CD14-positive monocyte (primary cell): Measurements from ENCODE around the gene SHE. TPM values are rescaled to one million over a fixed set of nuclear protein-coding genes. Genes with fewer than 3 reads are reported as not detected.

Experiments
- DNase-seq, 3 donors: peaks; one replicate each; pipeline ENCODE4 v3.0.0-alpha.2; 2011 to 2022
- H2AFZ ChIP-seq: 2 replicates; pipeline ENCODE4 v1.6.0; 2012; ENCODE audit warnings: mild to moderate bottlenecking, low read depth, low read length, inconsistent platforms; ENCODE audit not compliant: insufficient read depth, poor library complexity, severe bottlenecking
- H3K27ac ChIP-seq, 2 donors: 1 replicate in 1 of 2; 2 replicates in 1 of 2; pipeline ENCODE4 v1.5.1; 2012 to 2013; ENCODE audit warnings: low read length in 2 of 2, control low read depth in 1 of 2, inconsistent platforms in 1 of 2, low read depth in 1 of 2, mild to moderate bottlenecking in 1 of 2
- H3K27me3 ChIP-seq, 2 donors: one replicate each; pipeline versions ENCODE4 v1.6.0 to v1.6.1; 2011 to 2013; ENCODE audit warnings: low read length in 2 of 2; ENCODE audit not compliant: control insufficient read depth in 2 of 2, insufficient read depth in 2 of 2
- H3K36me3 ChIP-seq, 2 donors: replicated peaks in 1 of 2; 1 replicate in 1 of 2; 2 replicates in 1 of 2; pipeline versions ENCODE4 v1.5.1 to v1.6.1; 2012 to 2013; ENCODE audit warnings: low read length in 2 of 2, control low read depth in 1 of 2, inconsistent platforms in 1 of 2, mild to moderate bottlenecking in 1 of 2; ENCODE audit not compliant: insufficient read depth in 2 of 2, control insufficient read depth in 1 of 2
- H3K4me1 ChIP-seq, 2 donors: 1 replicate in 1 of 2; 2 replicates in 1 of 2; pipeline versions ENCODE4 v1.5.1 to v1.6.1; 2012 to 2013; ENCODE audit warnings: low read length in 2 of 2, control low read depth in 1 of 2, inconsistent platforms in 1 of 2, mild to moderate bottlenecking in 1 of 2, moderate library complexity in 1 of 2; ENCODE audit not compliant: insufficient read depth in 2 of 2, control insufficient read depth in 1 of 2
- H3K4me2 ChIP-seq: replicated peaks from 2 replicates; pipeline ENCODE3; 2012; ENCODE audit warnings: low read length, moderate library complexity, mild to moderate bottlenecking; ENCODE audit not compliant: poor library complexity, severe bottlenecking; ENCODE audit errors: extremely low read depth
- H3K4me3 ChIP-seq, 3 experiments: fragments of 200-600 bp in 1 of 3; sonication (generic) in 1 of 3; replicated peaks in 1 of 3; 1 replicate in 2 of 3; 2 replicates in 1 of 3; pipeline ENCODE4 v1.5.1; 2011 to 2013; ENCODE audit warnings: low read length in 3 of 3, mild to moderate bottlenecking in 3 of 3, control low read depth in 2 of 3, low read depth in 2 of 3, inconsistent platforms in 1 of 3, moderate library complexity in 1 of 3
- H3K79me2 ChIP-seq: 2 replicates; pipeline ENCODE4 v1.6.0; 2012; ENCODE audit warnings: mild to moderate bottlenecking, control low read depth, inconsistent platforms, low read length, moderate library complexity; ENCODE audit not compliant: insufficient read depth
- H3K9ac ChIP-seq: 2 replicates; pipeline ENCODE4 v1.6.0; 2017; ENCODE audit warnings: low read length, mild to moderate bottlenecking; ENCODE audit not compliant: insufficient read depth, poor library complexity, severe bottlenecking
- H3K9me3 ChIP-seq, 2 donors: replicated peaks in 1 of 2; 1 replicate in 1 of 2; 2 replicates in 1 of 2; pipeline versions ENCODE4 v1.5.1 to v1.6.1; 2012 to 2013; ENCODE audit warnings: low read length in 2 of 2, control low read depth in 1 of 2; ENCODE audit not compliant: control insufficient read depth in 1 of 2, insufficient read depth in 1 of 2
- H4K20me1 ChIP-seq: 2 replicates; pipeline ENCODE4 v1.6.0; 2012; ENCODE audit warnings: mild to moderate bottlenecking, low read length, control low read depth, moderate library complexity; ENCODE audit not compliant: insufficient read depth
- H3K27ac Mint-ChIP-seq, 7 donors: one replicate each; pipeline ENCODE4 v1.8.0; 2020; ENCODE audit warnings: mild to moderate bottlenecking in 7 of 7, mixed read lengths in 7 of 7, moderate library complexity in 6 of 7, inconsistent platforms in 2 of 7
- H3K27me3 Mint-ChIP-seq, 3 donors: one replicate each; pipeline ENCODE4 v1.8.0; 2021 to 2022; ENCODE audit warnings: low read depth in 3 of 3, mild to moderate bottlenecking in 3 of 3, mixed read lengths in 3 of 3, moderate library complexity in 3 of 3, inconsistent platforms in 1 of 3
- H3K36me3 Mint-ChIP-seq, 2 donors: one replicate each; pipeline ENCODE4 v1.8.0; 2020; ENCODE audit warnings: mixed read lengths in 2 of 2, inconsistent platforms in 1 of 2, mild to moderate bottlenecking in 1 of 2
- H3K4me1 Mint-ChIP-seq: one replicate; pipeline ENCODE4 v1.8.0; 2020; ENCODE audit warnings: mild to moderate bottlenecking, mixed read lengths
- H3K4me3 Mint-ChIP-seq, 2 donors: one replicate each; pipeline ENCODE4 v1.8.0; 2020; ENCODE audit warnings: mild to moderate bottlenecking in 2 of 2, mixed read lengths in 2 of 2, moderate library complexity in 1 of 2
- H3K9me3 Mint-ChIP-seq, 7 donors: one replicate each; pipeline ENCODE4 v1.8.0; 2020 to 2022; ENCODE audit warnings: mixed read lengths in 7 of 7, mild to moderate bottlenecking in 6 of 7, moderate library complexity in 6 of 7, inconsistent platforms in 2 of 7
- CTCF ChIP-seq: fragments of 200-600 bp; IDR thresholded peaks from one replicate; pipeline ENCODE4 v1.8.0; 2022; ENCODE audit warnings: antibody characterized with exemption, mild to moderate bottlenecking
- WGBS: methylation state at CpG from one replicate; pipeline ENCODE4 v1.1.5; 2013; ENCODE audit warnings: missing lambda C conversion rate; ENCODE audit not compliant: insufficient coverage; 5-methylcytosine and 5-hydroxymethylcytosine counted together
- intact Hi-C, 2 donors: fragments of 100-400 bp; cut with micrococcal nuclease; formaldehyde crosslinking; loops; one replicate each; pipeline versions ENCODE4 v1.15.0 to v1.15.1; 2023
- polyA plus RNA-seq, 3 donors: library from polyadenylated mRNA; depleted of rRNA in 1 of 3; unstranded in 2 of 3; stranded (reverse) in 1 of 3; fragments of 300-500 nt in 2 of 3; fragments of >200 nt in 1 of 3; fragmentation: Illumina TruSeq in 2 of 3; gene quantifications; 1 replicate in 2 of 3; 2 replicates in 1 of 3; pipeline ENCODE4 v1.2.3, GENCODE V29; 2012 to 2021

Gene SHE
- polyA plus RNA-seq, 3 donors = not detected

GRCh38 chr1:154442006-154442740, 60.0 kb downstream of the SHE start:
- Histone ChIP-seq H2AFZ (no peak overlapping the region), H3K9ac (no peak overlapping the region), H3K27me3 (no peaks in the 10 kb centered on the region), H3K79me2 (peaks cover 87% of the 10 kb centered on the region), H3K4me2 (no peak overlapping the region), H3K9me3 (no peaks in the 10 kb centered on the region), H3K27ac (peak overlapping the region; percentile 11 to 90), H4K20me1 (peaks cover 90% of the 10 kb centered on the region), H3K4me3 (no peak overlapping the region), H3K4me1 (peaks cover 29 to 41% of the 10 kb centered on the region in 2 donors), H3K36me3 (peaks cover 81 to 92% of the 10 kb centered on the region in 2 donors)
- DNase-seq = no peak
- Mint-ChIP-seq H3K4me1 (peaks cover 42% of the 10 kb centered on the region), H3K36me3 (peaks cover 76 to 95% of the 10 kb centered on the region in 2 donors), H3K4me3 (no peak overlapping the region), H3K27me3 (peaks cover 0 to 4% (median 0%) of the 10 kb centered on the region in 3 donors), H3K27ac (peak overlapping the region; percentile 3 to 99 (median 68)), H3K9me3 (peaks cover 0 to 1% (median 0%) of the 10 kb centered on the region in 7 donors)
- WGBS = 66% methylated on average over 10 of the region's 13 CpGs
- peak; percentile 21 for TF ChIP-seq CTCF
- intact Hi-C loops = loop anchor here in 1 of 2 donors (5.0 kb wide), 2 partner anchors 35 to 40 kb away; no protein-coding TSS in a partner anchor

DNA sequence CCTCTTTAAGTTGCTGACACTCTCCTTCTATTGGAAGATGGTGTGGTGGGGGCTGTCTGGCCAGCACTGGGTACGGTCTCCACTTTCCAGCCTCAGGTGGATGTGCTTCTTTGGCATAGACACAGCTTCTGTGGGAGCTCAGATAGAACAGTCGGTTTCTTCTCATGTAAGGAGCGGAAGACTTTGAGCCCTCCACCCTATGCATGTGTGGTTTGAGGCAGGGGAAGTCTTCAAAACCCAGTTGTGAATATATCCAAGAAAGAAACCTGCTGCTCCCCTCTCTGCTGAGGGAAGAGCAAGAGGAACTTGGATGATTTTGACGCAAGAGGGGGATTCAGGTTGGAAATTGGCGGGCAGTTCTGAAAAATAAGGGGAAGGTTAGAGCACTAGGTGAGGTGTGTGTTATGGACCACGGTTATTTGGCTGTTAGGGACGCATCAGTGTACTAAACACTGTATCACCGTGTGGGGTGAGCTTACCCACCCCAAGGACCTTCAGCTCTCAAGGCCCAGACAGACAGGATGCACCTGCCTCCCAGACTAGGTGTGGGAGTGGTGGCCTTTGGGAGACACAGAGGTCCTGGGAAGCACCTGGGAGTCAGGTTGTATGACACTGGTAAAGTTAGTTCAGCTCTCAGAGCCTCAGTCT, 60.8 kb downstream of the SHE start:
- Mint-ChIP-seq H3K27me3 (peaks cover 0 to 4% (median 0%) of the 10 kb centered on the region in 3 donors), H3K9me3 (peaks cover 0 to 1% (median 0%) of the 10 kb centered on the region in 7 donors), H3K36me3 (peaks cover 80 to 97% of the 10 kb centered on the region in 2 donors), H3K27ac (peak overlapping the region; percentile 50 to 99 (median 79)), H3K4me3 (peak overlapping the region in 1 of 2 donors; percentile 14), H3K4me1 (peaks cover 43% of the 10 kb centered on the region)
- H3K9me3 ChIP-seq = no peaks in the 10 kb centered on the region
- H3K9ac ChIP-seq = no peak overlapping the region
- intact Hi-C loops = loop anchor here (2.0 to 5.0 kb wide), 3 partner anchors 15 to 39 kb away; no protein-coding TSS in a partner anchor
- peak overlapping the region; percentile 1 to 90 for H3K27ac ChIP-seq
- H3K4me1 ChIP-seq = peaks cover 29 to 41% of the 10 kb centered on the region in 2 donors
- WGBS = 20% methylated on average over 2 of the region's 8 CpGs
- no peak for DNase-seq
- H3K79me2 ChIP-seq = peaks cover 88% of the 10 kb centered on the region
- H3K4me3 ChIP-seq = no peak overlapping the region
- peaks cover 81 to 92% of the 10 kb centered on the region in 2 donors for H3K36me3 ChIP-seq
- no peak for TF ChIP-seq CTCF
- no peak overlapping the region for H2AFZ ChIP-seq
- H3K27me3 ChIP-seq = no peaks in the 10 kb centered on the region
- peaks cover 83% of the 10 kb centered on the region for H4K20me1 ChIP-seq
- no peak overlapping the region for H3K4me2 ChIP-seq
